ENCODE measurements around the gene BID. TPM values are rescaled to one million over a fixed set of nuclear protein-coding genes. Genes with fewer than 3 reads are reported as not detected.

The BID gene
- total RNA-seq, 8 experiments from 2014 or later = 9.1 to 40.2 (median 16.9) TPM

GRCh38 chr22:17748555-17749353 lies 25.5 kb downstream of the BID start:
- in situ Hi-C loops (cut with MboI; ENCODE audit: low pct_unique_long_range_greater_than_20kb in 2 of 9, low sequenced_read_pairs in 9 of 9, unreplicated experiment in 9 of 9) = loop anchor here in 1 of 9 experiments (25.0 kb wide), 1 partner anchor 89 kb away; no protein-coding TSS in a partner anchor
- 56 to 100% (median 85%) methylated on average over 1 to 14 of the region's 40 CpGs; no CpG with 5 or more reads in 2 of the 10 experiments for WGBS, 10 experiments

GRCh38 chr22:17746916-17747315 lies 27.4 kb downstream of the BID start:
- Histone ChIP-seq H3K4me3 (no peak overlapping the region), H3K27ac (no peak overlapping the region), H3K4me1 (replicated peaks in 1 of 2) (peaks cover 0 to 3% of the 10 kb centered on the region in 2 donors)
- 80 to 100% (median 92%) methylated on average over 1 to 5 of the region's 10 CpGs; no CpG with 5 or more reads in 5 of the 10 experiments for WGBS, 10 experiments
- ATAC-seq (replicated peaks in 6 of 8) = no peak
- in situ Hi-C loops (cut with MboI; ENCODE audit: low pct_unique_long_range_greater_than_20kb in 2 of 9, low sequenced_read_pairs in 9 of 9, unreplicated experiment in 9 of 9) = loop anchor here in 1 of 9 experiments (25.0 kb wide), 1 partner anchor 90 kb away; no protein-coding TSS in a partner anchor

More at GRCh38 chr22:17748555-17749353, 25.5 kb downstream of the BID start:
- no peak for ATAC-seq (replicated peaks in 6 of 8)
- Histone ChIP-seq H3K27ac (no peak overlapping the region), H3K4me1 (replicated peaks in 1 of 2) (no peaks in the 10 kb centered on the region), H3K4me3 (no peak overlapping the region)

DNA sequence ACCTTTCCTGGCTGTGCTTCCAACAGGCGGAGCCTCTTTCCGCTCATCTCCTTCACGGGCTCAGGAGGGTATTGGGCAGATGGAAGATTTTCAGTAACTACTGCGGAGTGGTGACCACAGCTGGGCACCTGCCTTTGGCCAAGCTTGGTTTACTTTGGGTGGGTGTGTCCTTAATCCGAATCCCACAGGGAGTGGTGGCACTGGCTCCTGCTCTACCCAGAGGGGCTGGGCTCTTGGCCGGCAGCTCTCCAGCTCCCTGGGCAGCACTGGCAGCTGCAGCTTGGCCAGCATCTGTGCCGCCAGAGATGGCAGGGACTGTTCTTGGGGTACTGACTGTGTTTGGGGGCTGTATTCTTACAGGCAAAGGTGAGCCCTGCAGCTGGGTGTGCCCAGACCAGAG lies 29.8 kb downstream of the BID start:
- peaks cover 0 to 3% of the 10 kb centered on the region in 2 donors for H3K4me1 ChIP-seq (replicated peaks in 1 of 2)
- in situ Hi-C loops (cut with MboI; ENCODE audit: low pct_unique_long_range_greater_than_20kb in 2 of 9, low sequenced_read_pairs in 9 of 9, unreplicated experiment in 9 of 9) = loop anchor here in 1 of 9 experiments (25.0 kb wide), 1 partner anchor 93 kb away; no protein-coding TSS in a partner anchor
- WGBS, 10 experiments = 60 to 100% (median 67%) methylated on average over 1 to 3 of the region's 7 CpGs; no CpG with 5 or more reads in 5 of the 10 experiments
- no peak overlapping the region for H3K27ac ChIP-seq
- H3K4me3 ChIP-seq = no peak overlapping the region
- ATAC-seq (replicated peaks in 6 of 8) = no peak

- Histone ChIP-seq H3K4me1 (replicated peaks in 1 of 2) (peaks cover 0 to 3% of the 10 kb centered on the region in 2 donors), H3K4me3 (no peak overlapping the region), H3K27ac (no peak overlapping the region)
- 47 to 100% (median 73%) methylated on average over 1 to 8 of the region's 25 CpGs; no CpG with 5 or more reads in 3 of the 10 experiments for WGBS, 10 experiments
- ATAC-seq (replicated peaks in 6 of 8) = no peak
- in situ Hi-C loops (cut with MboI; ENCODE audit: low pct_unique_long_range_greater_than_20kb in 2 of 9, low sequenced_read_pairs in 9 of 9, unreplicated experiment in 9 of 9) = loop anchor here in 1 of 9 experiments (25.0 kb wide), 1 partner anchor 93 kb away; no protein-coding TSS in a partner anchor
These were observed 30.4 kb downstream of the BID start for GRCh38 chr22:17743661-17744411.

DNA sequence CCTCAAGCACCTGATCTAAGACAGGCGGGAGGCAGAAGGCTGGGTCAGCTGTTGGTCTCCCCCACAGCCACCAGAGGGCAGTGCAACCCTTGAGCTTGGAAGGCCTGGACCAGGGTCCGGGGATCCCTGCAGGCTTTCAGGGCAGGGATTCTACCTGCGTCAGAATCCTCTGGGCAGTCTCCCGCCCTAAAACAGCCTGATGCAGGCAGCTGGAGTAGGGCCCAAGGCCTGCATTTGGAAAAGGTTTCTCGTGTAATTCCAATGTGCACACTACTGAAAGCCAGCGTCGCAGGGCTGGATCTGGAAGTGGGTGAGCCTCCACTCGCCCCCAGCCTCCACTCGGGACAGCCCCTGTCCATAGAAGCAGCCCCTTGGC lies 31.8 kb downstream of the BID start:
- Histone ChIP-seq H3K4me1 (replicated peaks in 1 of 2) (peaks cover 0 to 3% of the 10 kb centered on the region in 2 donors), H3K4me3 (no peak overlapping the region), H3K27ac (no peak overlapping the region)
- peak; percentile 86 to 98 (median 96) for ATAC-seq (replicated peaks in 6 of 8)
- 67% methylated on average over 3 of the region's 9 CpGs; no CpG with 5 or more reads in 9 of the 10 experiments for WGBS, 10 experiments
- in situ Hi-C loops (cut with MboI; ENCODE audit: low pct_unique_long_range_greater_than_20kb in 2 of 9, low sequenced_read_pairs in 9 of 9, unreplicated experiment in 9 of 9) = loop anchor here in 1 of 9 experiments (25.0 kb wide), 1 partner anchor 95 kb away; no protein-coding TSS in a partner anchor

DNA sequence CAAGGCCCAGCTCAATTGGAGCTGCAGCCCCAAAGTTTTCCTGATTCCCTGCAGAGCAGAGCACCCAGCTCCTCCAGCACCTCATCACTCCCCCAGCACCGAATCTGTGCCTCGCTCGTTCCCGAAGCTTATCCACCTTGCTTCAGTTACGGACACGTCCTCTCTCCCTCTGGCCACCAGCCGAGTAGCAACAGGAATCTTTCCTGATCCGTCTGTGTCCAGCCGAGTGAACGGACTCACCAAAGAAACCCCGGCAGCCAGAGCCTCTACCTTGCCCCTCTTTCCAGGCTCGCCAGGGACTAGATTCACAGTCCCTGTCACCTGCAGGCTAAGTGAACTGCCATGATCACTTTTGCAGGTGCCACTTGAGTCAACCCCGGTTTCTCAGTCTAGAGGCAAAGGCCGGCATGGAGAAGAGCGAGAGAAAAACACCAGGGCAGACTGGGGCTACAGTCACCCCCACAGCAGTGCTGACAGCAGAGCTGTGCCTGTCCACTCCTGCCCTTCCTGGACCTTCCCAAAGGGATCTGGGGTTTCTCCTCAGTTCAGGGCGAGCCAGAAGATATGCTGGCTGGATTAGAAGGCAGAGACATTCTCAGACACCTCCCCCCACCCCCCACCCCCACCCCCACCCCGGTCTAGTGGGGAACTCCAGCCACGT lies 32.3 kb downstream of the BID start:
- in situ Hi-C loops (cut with MboI; ENCODE audit: low pct_unique_long_range_greater_than_20kb in 2 of 9, low sequenced_read_pairs in 9 of 9, unreplicated experiment in 9 of 9) = loop anchor here in 1 of 9 experiments (25.0 kb wide), 1 partner anchor 95 kb away; no protein-coding TSS in a partner anchor

GRCh38 chr22:17739196-17739975 lies 34.9 kb downstream of the BID start:
- Histone ChIP-seq H3K27ac (no peak overlapping the region), H3K4me3 (no peak overlapping the region), H3K4me1 (replicated peaks in 1 of 2) (peaks cover 0 to 3% of the 10 kb centered on the region in 2 donors)
- in situ Hi-C loops (cut with MboI; ENCODE audit: low pct_unique_long_range_greater_than_20kb in 2 of 9, low sequenced_read_pairs in 9 of 9, unreplicated experiment in 9 of 9) = loop anchor here in 1 of 9 experiments (25.0 kb wide), 1 partner anchor 98 kb away; no protein-coding TSS in a partner anchor
- no peak for ATAC-seq (replicated peaks in 6 of 8)
- WGBS, 10 experiments = 86 to 100% (median 95%) methylated on average over 2 to 14 of the region's 36 CpGs; no CpG with 5 or more reads in 5 of the 10 experiments

More for the DNA sequence above, 32.3 kb downstream of the BID start:
- no peak overlapping the region for H3K27ac ChIP-seq
- no peak overlapping the region for H3K4me3 ChIP-seq
- ATAC-seq (replicated peaks in 6 of 8) = peak in 7 of 8 experiments; percentile 8 to 53 (median 45)
- WGBS, 10 experiments = 33 to 100% (median 83%) methylated on average over 1 to 6 of the region's 18 CpGs; no CpG with 5 or more reads in 3 of the 10 experiments
- peaks cover 0 to 3% of the 10 kb centered on the region in 2 donors for H3K4me1 ChIP-seq (replicated peaks in 1 of 2)

DNA sequence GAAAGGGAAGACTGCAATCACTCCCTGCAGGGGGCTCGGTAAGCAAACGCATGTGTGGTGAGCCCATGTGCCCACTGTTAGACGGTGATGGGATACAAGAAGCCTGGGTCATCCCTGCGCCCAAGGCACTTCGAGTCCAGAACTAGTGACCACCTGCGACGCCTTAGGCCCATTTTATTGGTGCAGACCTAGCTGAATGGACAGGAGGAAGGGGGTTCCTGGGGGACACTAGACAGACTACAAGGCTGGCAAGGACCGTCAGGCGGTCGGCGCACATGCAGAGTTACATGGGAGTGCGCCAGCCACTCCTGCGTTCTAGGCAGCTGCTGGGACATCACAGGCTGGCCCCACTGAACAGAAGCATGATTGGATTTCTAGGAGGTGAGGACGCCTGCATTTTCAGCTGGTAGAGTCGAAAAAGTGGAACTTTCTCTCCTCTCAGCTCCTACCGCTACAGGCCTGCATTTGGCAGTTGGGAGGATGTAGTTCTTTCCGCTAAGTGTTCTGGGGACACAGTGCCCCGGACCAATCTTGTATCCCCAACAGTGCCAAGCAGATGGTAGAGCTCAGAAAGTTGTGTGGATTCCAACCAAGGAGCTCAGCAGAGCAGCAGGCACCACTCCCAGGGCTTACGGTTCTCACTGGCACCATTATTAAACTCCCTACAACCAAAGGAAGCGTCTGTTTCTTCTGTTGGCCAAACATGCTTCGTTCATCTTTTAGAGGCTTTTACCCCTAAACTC lies 35.7 kb downstream of the BID start:
- 34 to 100% (median 85%) methylated on average over 1 to 14 of the region's 21 CpGs; no CpG with 5 or more reads in 2 of the 10 experiments for WGBS, 10 experiments
- no peak for ATAC-seq (replicated peaks in 6 of 8)
- Histone ChIP-seq H3K4me3 (no peak overlapping the region), H3K27ac (no peak overlapping the region), H3K4me1 (replicated peaks in 1 of 2) (peaks cover 0 to 3% of the 10 kb centered on the region in 2 donors)
- in situ Hi-C loops (cut with MboI; ENCODE audit: low pct_unique_long_range_greater_than_20kb in 2 of 9, low sequenced_read_pairs in 9 of 9, unreplicated experiment in 9 of 9) = loop anchor here in 1 of 9 experiments (25.0 kb wide), 1 partner anchor 99 kb away; no protein-coding TSS in a partner anchor

GRCh38 chr22:17734187-17734586 lies 40.1 kb downstream of the BID start:
- 80 to 100% (median 94%) methylated on average over 1 to 4 of the region's 4 CpGs; no CpG with 5 or more reads in 2 of the 10 experiments for WGBS, 10 experiments
- ATAC-seq (replicated peaks in 6 of 8) = no peak
- in situ Hi-C loops (cut with MboI; ENCODE audit: low pct_unique_long_range_greater_than_20kb in 2 of 9, low sequenced_read_pairs in 9 of 9, unreplicated experiment in 9 of 9) = loop anchor here in 1 of 9 experiments (25.0 kb wide), 1 partner anchor 103 kb away; no protein-coding TSS in a partner anchor
- Histone ChIP-seq H3K4me1 (replicated peaks in 1 of 2) (no peaks in the 10 kb centered on the region), H3K4me3 (no peak overlapping the region), H3K27ac (no peak overlapping the region)

DNA sequence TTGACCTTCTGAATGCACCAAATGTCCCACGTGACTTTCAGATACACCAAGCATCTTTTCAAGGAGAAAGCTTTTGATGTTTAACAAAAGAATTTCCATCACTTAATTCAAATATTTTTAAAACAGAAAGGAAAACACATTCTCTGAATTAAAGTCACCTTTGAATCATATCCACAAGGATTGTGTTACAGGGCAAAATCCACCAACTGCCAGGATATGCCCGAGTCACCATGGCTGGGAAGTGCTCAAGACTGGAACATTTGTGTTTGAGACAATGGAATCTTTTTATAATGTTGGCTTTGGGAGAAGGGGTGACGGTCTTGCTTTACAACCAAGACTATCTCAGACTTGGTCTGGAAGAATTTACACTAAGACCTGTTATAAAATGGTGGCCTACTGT lies 40.8 kb downstream of the BID start:
- Histone ChIP-seq H3K4me1 (replicated peaks in 1 of 2) (no peaks in the 10 kb centered on the region), H3K27ac (no peak overlapping the region), H3K4me3 (no peak overlapping the region)
- WGBS, 10 experiments = 58 to 100% (median 79%) methylated on average over 1 to 3 of the region's 3 CpGs; no CpG with 5 or more reads in 3 of the 10 experiments
- in situ Hi-C loops (cut with MboI; ENCODE audit: low pct_unique_long_range_greater_than_20kb in 2 of 9, low sequenced_read_pairs in 9 of 9, unreplicated experiment in 9 of 9) = loop anchor here in 1 of 9 experiments (25.0 kb wide), 1 partner anchor 104 kb away; no protein-coding TSS in a partner anchor
- no peak for ATAC-seq (replicated peaks in 6 of 8)
